Measurements from ENCODE around the gene CRELD2. TPM values are rescaled to one million over a fixed set of nuclear protein-coding genes. Genes with fewer than 3 reads are reported as not detected.

Gene CRELD2
- total RNA-seq, 2 experiments from 2014 or later, result 21.2 to 23.3 TPM

DNA sequence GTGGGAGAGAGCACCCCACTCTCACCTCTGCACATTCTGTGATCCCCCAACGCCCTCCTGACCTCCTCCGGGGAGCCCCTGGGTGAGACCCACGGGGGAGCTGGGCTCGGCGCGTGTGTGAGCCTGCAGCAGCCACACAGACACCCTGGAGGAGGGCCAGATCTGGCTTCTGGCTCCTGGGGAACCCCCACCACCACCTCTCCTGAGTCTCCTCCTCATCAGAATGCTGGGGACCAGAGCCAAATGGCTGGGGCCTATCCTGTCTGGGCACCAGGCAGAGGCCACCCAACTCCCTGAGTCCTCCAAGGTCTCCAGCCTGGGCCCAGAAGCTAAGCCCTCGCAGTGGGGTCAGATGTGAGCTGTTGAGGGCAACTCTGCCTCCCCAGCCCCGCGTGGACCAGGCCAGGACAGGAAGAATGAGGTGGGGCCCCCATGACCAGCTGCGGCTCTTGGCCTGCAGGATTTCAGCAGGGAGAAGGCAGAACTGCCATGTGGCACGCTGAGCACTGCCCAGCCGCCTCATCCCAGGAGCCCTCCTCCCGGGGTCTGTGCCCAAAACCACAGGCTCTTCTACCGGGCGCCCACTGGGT is 36.7 kb downstream of the CRELD2 start:
- Histone ChIP-seq H3K27me3 (ENCODE audit: control insufficient read depth in 1 of 2, insufficient read depth in 2 of 2, low read length in 2 of 2) (no peaks in the 10 kb centered on the region), H3K9me3 (ENCODE audit: control insufficient read depth in 1 of 2, insufficient read depth in 1 of 2, low read length in 2 of 2) (no peaks in the 10 kb centered on the region), H3K27ac (ENCODE audit: low read depth in 1 of 2, low read length in 2 of 2) (no peak overlapping the region), H3K4me1 (ENCODE audit: insufficient read depth, low read length) (peaks cover 10% of the 10 kb centered on the region), H3K36me3 (ENCODE audit: insufficient read depth, low read length) (no peaks in the 10 kb centered on the region), H3K4me3 (ENCODE audit: low read length) (no peak overlapping the region)
- DNase-seq (no peak), ATAC-seq (ENCODE audit: poor library complexity) (no peak)
- Mint-ChIP-seq H3K4me1 (ENCODE audit: low read depth) (no peaks in the 10 kb centered on the region), H3K27ac (no peak overlapping the region), H3K4me3 (no peak overlapping the region), H3K36me3 (ENCODE audit: low read depth) (peaks cover 6% of the 10 kb centered on the region), H3K9me3 (no peaks in the 10 kb centered on the region), H3K27me3 (no peaks in the 10 kb centered on the region)
- POLR2A ChIA-PET, result interaction anchor here (0.9 kb wide), 1 partner anchor 19 kb away, joined by 3 read pairs; no protein-coding TSS in a partner anchor
- intact Hi-C loops (cut with DNase I, micrococcal nuclease), result no loop called here
- TF ChIP-seq, protein P1, sequence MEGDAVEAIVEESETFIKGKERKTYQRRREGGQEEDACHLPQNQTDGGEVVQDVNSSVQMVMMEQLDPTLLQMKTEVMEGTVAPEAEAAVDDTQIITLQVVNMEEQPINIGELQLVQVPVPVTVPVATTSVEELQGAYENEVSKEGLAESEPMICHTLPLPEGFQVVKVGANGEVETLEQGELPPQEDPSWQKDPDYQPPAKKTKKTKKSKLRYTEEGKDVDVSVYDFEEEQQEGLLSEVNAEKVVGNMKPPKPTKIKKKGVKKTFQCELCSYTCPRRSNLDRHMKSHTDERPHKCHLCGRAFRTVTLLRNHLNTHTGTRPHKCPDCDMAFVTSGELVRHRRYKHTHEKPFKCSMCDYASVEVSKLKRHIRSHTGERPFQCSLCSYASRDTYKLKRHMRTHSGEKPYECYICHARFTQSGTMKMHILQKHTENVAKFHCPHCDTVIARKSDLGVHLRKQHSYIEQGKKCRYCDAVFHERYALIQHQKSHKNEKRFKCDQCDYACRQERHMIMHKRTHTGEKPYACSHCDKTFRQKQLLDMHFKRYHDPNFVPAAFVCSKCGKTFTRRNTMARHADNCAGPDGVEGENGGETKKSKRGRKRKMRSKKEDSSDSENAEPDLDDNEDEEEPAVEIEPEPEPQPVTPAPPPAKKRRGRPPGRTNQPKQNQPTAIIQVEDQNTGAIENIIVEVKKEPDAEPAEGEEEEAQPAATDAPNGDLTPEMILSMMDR (IDR thresholded peaks at IDR 0.05), result no peak
- CTCF ChIA-PET, result interaction anchor here (1.8 kb wide), 1 partner anchor 25 kb away, joined by 7 read pairs; no protein-coding TSS in a partner anchor

DNA sequence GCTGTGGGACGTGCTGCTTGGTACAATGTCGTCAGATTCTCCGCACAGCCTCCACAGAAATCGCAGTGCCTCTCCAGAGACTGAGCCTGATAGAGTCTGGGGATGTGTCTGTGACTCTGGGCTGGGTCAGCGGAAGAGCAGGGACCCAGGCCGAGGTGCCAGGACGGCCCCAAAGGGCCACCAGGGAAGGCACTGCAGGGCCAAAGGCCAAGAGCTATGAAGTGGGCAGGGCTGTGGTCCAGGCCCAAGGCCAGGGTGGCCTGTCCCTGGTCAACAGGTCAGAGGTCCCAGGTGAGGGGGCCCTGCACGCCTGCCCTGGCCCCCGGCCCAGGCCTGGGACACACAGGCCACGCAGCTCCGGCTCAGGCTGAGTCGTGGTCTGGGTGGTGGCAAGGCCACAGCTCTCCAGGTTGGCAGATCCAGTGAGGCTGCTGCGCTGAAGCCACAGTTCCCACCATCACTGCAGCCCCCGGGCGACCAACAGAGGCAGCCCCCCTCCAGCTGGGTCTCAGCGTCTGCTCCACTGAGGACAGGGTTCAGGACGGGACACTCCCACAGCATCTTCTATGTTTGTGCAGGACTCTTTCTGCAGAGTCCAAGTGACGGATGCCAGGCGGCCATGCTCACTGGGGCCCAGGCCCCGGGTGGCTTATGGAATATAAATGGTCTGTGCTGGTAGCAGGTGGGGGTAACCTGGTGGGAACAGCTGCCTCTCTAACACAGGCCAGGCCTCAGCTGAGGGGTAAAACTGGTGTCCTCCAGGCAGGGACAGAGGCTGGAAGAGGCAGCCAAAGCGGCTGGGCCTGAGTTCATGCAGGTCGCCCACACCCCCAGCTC is 37.4 kb downstream of the CRELD2 start:
- TF ChIP-seq, protein P1 (IDR thresholded peaks at IDR 0.05), result no peak
- H3K27ac Mint-ChIP-seq, result no peak overlapping the region
- Histone ChIP-seq H3K9me3 (ENCODE audit: control insufficient read depth in 1 of 2, insufficient read depth in 1 of 2, low read length in 2 of 2) (no peaks in the 10 kb centered on the region), H3K27ac (ENCODE audit: low read depth in 1 of 2, low read length in 2 of 2) (no peak overlapping the region), H3K36me3 (ENCODE audit: insufficient read depth, low read length) (no peaks in the 10 kb centered on the region), H3K4me3 (ENCODE audit: low read length) (no peak overlapping the region), H3K27me3 (ENCODE audit: control insufficient read depth in 1 of 2, insufficient read depth in 2 of 2, low read length in 2 of 2) (no peaks in the 10 kb centered on the region), H3K4me1 (ENCODE audit: insufficient read depth, low read length) (peaks cover 10% of the 10 kb centered on the region)
- ATAC-seq (ENCODE audit: poor library complexity) (no peak), DNase-seq (no peak)
- no peaks in the 10 kb centered on the region for H3K9me3 Mint-ChIP-seq
- no peaks in the 10 kb centered on the region for H3K27me3 Mint-ChIP-seq
- peaks cover 6% of the 10 kb centered on the region for H3K36me3 Mint-ChIP-seq (ENCODE audit: low read depth)
- POLR2A ChIA-PET, result interaction anchor here (0.9 kb wide), 1 partner anchor 20 kb away, joined by 3 read pairs; no protein-coding TSS in a partner anchor
- no peaks in the 10 kb centered on the region for H3K4me1 Mint-ChIP-seq (ENCODE audit: low read depth)
- intact Hi-C loops (cut with DNase I, micrococcal nuclease), result no loop called here
- H3K4me3 Mint-ChIP-seq, result no peak overlapping the region
- CTCF ChIA-PET, result interaction anchor here (1.8 kb wide), 1 partner anchor 25 kb away, joined by 7 read pairs; no protein-coding TSS in a partner anchor

DNA sequence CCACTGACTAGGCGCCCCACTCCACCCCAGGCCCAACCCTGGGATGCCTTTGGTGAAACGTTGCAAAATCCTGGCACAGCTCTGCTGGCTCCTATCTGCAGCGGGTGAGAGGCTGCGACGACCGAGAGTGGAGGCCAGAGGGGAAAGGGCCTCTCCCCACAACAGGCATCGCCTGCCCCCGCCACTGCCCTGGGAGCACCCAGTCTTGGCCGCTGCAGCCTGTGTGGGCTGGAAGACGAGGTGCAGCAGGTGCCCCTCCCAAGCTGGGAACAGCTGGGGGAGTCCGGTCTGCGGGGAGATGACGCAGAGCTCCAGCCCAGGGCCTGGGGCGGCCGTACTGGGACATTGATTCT is 38.0 kb downstream of the CRELD2 start:
- Histone ChIP-seq H3K9me3 (ENCODE audit: control insufficient read depth in 1 of 2, insufficient read depth in 1 of 2, low read length in 2 of 2) (no peaks in the 10 kb centered on the region), H3K27me3 (ENCODE audit: control insufficient read depth in 1 of 2, insufficient read depth in 2 of 2, low read length in 2 of 2) (no peaks in the 10 kb centered on the region), H3K27ac (ENCODE audit: low read depth in 1 of 2, low read length in 2 of 2) (no peak overlapping the region), H3K4me3 (ENCODE audit: low read length) (no peak overlapping the region), H3K4me1 (ENCODE audit: insufficient read depth, low read length) (peaks cover 10% of the 10 kb centered on the region), H3K36me3 (ENCODE audit: insufficient read depth, low read length) (no peaks in the 10 kb centered on the region)
- ChIA-PET POLR2A (no interaction called here), CTCF (interaction anchor here (1.8 kb wide), 1 partner anchor 26 kb away, joined by 7 read pairs; no protein-coding TSS in a partner anchor)
- H3K27me3 Mint-ChIP-seq, result no peaks in the 10 kb centered on the region
- no peaks in the 10 kb centered on the region for H3K4me1 Mint-ChIP-seq (ENCODE audit: low read depth)
- no peaks in the 10 kb centered on the region for H3K9me3 Mint-ChIP-seq
- ATAC-seq (ENCODE audit: poor library complexity) (no peak), DNase-seq (no peak)
- no peak overlapping the region for H3K4me3 Mint-ChIP-seq
- H3K36me3 Mint-ChIP-seq (ENCODE audit: low read depth), result peaks cover 6% of the 10 kb centered on the region
- H3K27ac Mint-ChIP-seq, result no peak overlapping the region
- intact Hi-C loops (cut with DNase I, micrococcal nuclease), result no loop called here
- TF ChIP-seq, protein P1 (IDR thresholded peaks at IDR 0.05), result no peak

Data from CD4-positive, alpha-beta T cell (primary cell).